ENCODE data around the gene SND1.

SND1 gene

GRCh38 chr7:128075242-128076095, 423.5 kb downstream of the SND1 start:
- peak; percentile 83 for DNase-seq (ENCODE audit: low spot score)

GRCh38 chr7:128076196-128076795, 424.3 kb downstream of the SND1 start:
- DNase-seq (ENCODE audit: low spot score) = no peak

GRCh38 chr7:128076796-128077271, 424.8 kb downstream of the SND1 start:
- DNase-seq (ENCODE audit: low spot score) = no peak

GRCh38 chr7:128078309-128078708, 426.3 kb downstream of the SND1 start:
- no peak for DNase-seq (ENCODE audit: low spot score)

GRCh38 chr7:128080169-128080568, 428.2 kb downstream of the SND1 start:
- no peak for DNase-seq (ENCODE audit: low spot score)

GRCh38 chr7:128081351-128081750, 429.4 kb downstream of the SND1 start:
- no peak for DNase-seq (ENCODE audit: low spot score)

GRCh38 chr7:128081808-128082207, 429.8 kb downstream of the SND1 start:
- no peak for DNase-seq (ENCODE audit: low spot score)

- no peak for DNase-seq (ENCODE audit: low spot score)
Measured at GRCh38 chr7:128082431-128082830, 430.4 kb downstream of the SND1 start.

- DNase-seq (ENCODE audit: low spot score) = no peak
Measured at GRCh38 chr7:128084896-128085608, 433.1 kb downstream of the SND1 start.

GRCh38 chr7:128090492-128090891, 438.5 kb downstream of the SND1 start:
- no peak for DNase-seq (ENCODE audit: low spot score)

GRCh38 chr7:128091106-128091505, 439.1 kb downstream of the SND1 start:
- DNase-seq (ENCODE audit: low spot score) = no peak

GRCh38 chr7:128092221-128092620, 440.2 kb downstream of the SND1 start:
- no peak for DNase-seq (ENCODE audit: low spot score)

- DNase-seq (ENCODE audit: low spot score) = no peak
Measured at GRCh38 chr7:128093614-128094570, 441.9 kb downstream of the SND1 start.

- no peak for DNase-seq (ENCODE audit: low spot score)
Measured at GRCh38 chr7:128094686-128095085, 442.7 kb downstream of the SND1 start.

GRCh38 chr7:128097211-128097731, 445.3 kb downstream of the SND1 start:
- no peak for DNase-seq (ENCODE audit: low spot score)

GRCh38 chr7:128098629-128099028, 446.6 kb downstream of the SND1 start:
- DNase-seq (ENCODE audit: low spot score) = no peak

- no peak for DNase-seq (ENCODE audit: low spot score)
Measured at GRCh38 chr7:128099204-128099671, 447.2 kb downstream of the SND1 start.

GRCh38 chr7:128100225-128100948, 448.4 kb downstream of the SND1 start:
- no peak for DNase-seq (ENCODE audit: low spot score)

- DNase-seq (ENCODE audit: low spot score) = no peak
Measured at GRCh38 chr7:128100949-128101713, 449.1 kb downstream of the SND1 start.
